ENCODE data around the gene PELI1. TPM values are rescaled to one million over a fixed set of nuclear protein-coding genes. Genes with fewer than 3 reads are reported as not detected.
A peak's percentile ranks its signal among the peaks of the same experiment; 100 is the strongest.

PELI1 gene
- total RNA-seq, 1 donor: 5.8 TPM

GRCh38 chr2:64049633-64050220, 94.5 kb downstream of the PELI1 start:
- peak; percentile 82 for DNase-seq (ENCODE audit: low read depth)
- TF ChIP-seq CTCF (IDR thresholded peaks at IDR 0.05; ENCODE audit: insufficient read depth, low read length): peak; percentile 94
- H3K4me3 ChIP-seq (ENCODE audit: low read depth, low read length): no peak overlapping the region

GRCh38 chr2:64045938-64046337, 98.3 kb downstream of the PELI1 start:
- H3K4me3 ChIP-seq (ENCODE audit: low read depth, low read length): no peak overlapping the region
- no peak for TF ChIP-seq CTCF (IDR thresholded peaks at IDR 0.05; ENCODE audit: insufficient read depth, low read length)
- no peak for DNase-seq (ENCODE audit: low read depth)

Other genes starting within 250 kb of the PELI1 start
- gene VPS54, start 125.0 kb downstream of the PELI1 start, total RNA-seq (ENCODE audit: low replicate concordance): 8.4 and 18.1 TPM in 2 replicates

All from fibroblast of the aortic adventitia (primary cell).